GM12878 (cell line): ENCODE data around the gene WNT5A. TPM values are rescaled to one million over a fixed set of nuclear protein-coding genes. Genes with fewer than 3 reads are reported as not detected.

ENCODE experiments used
- ATF7 ChIP-seq: fragments of 450-650 bp; IDR thresholded peaks from 2 replicates; pipeline ENCODE4 v1.6.1; 2016; ENCODE audit warnings: low read depth, mild to moderate bottlenecking
- BACH1 ChIP-seq: fragments of 450-650 bp; IDR thresholded peaks from 2 replicates; pipeline ENCODE4 v1.6.1; 2017; ENCODE audit warnings: mild to moderate bottlenecking, borderline replicate concordance
- BCL11A ChIP-seq: IDR thresholded peaks from 2 replicates; pipeline ENCODE4 v1.6.1; 2011; ENCODE audit warnings: low read depth, low read length
- BCLAF1 ChIP-seq: fragments of 450-650 bp; IDR thresholded peaks from 2 replicates; pipeline ENCODE4 v1.6.1; 2017; ENCODE audit warnings: antibody characterized with exemption, mild to moderate bottlenecking, moderate library complexity
- CREB1 ChIP-seq: IDR thresholded peaks from 2 replicates; pipeline ENCODE4 v1.6.1; 2012; ENCODE audit warnings: low read depth, mild to moderate bottlenecking, inconsistent platforms
- HSF1 ChIP-seq: fragments of 150-350 bp; IDR thresholded peaks from 2 replicates; pipeline ENCODE4 v1.6.1; 2014; ENCODE audit warnings: mild to moderate bottlenecking, low read depth, low read length
- MAX ChIP-seq: IDR thresholded peaks from 2 replicates; pipeline ENCODE4 v1.6.1; 2012; ENCODE audit warnings: low read depth, low read length, improper control_type of control experiment
- NR2C2 ChIP-seq: IDR thresholded peaks from 2 replicates; pipeline ENCODE4 v1.6.1; 2011; ENCODE audit warnings: borderline replicate concordance, low read depth; ENCODE audit not compliant: control insufficient read depth, insufficient read length
- PKNOX1 ChIP-seq: fragments of 450-650 bp; IDR thresholded peaks from 2 replicates; pipeline ENCODE4 v1.6.1; 2016; ENCODE audit warnings: mild to moderate bottlenecking
- SMAD1 ChIP-seq: fragments of 450-650 bp; IDR thresholded peaks from 2 replicates; pipeline ENCODE4 v1.6.1; 2018; ENCODE audit warnings: mild to moderate bottlenecking, low read depth; ENCODE audit not compliant: partially characterized antibody
- SMARCA5 ChIP-seq: fragments of 450-650 bp; IDR thresholded peaks from 2 replicates; pipeline ENCODE4 v1.6.1; 2017; ENCODE audit warnings: mild to moderate bottlenecking
- STAT3 ChIP-seq: IDR thresholded peaks from 2 replicates; pipeline ENCODE4 v1.6.1; 2011; ENCODE audit warnings: low read depth, low read length, improper control_type of control experiment
- TARDBP ChIP-seq: IDR thresholded peaks from 2 replicates; pipeline ENCODE4 v1.6.1; 2016; ENCODE audit warnings: borderline replicate concordance
- ZBTB11 ChIP-seq: fragments of 450-650 bp; formaldehyde crosslinking; IDR thresholded peaks from 2 replicates; pipeline ENCODE4 v1.5.0; 2022; ENCODE audit warnings: mild to moderate bottlenecking, missing genetic modification characterization
- polyA plus RNA-seq, 11 experiments: library from polyadenylated mRNA; depleted of rRNA in 4 of 11; unstranded in 6 of 11; stranded (reverse) in 5 of 11; fragments of >200 nt; fragmentation: Nextera tagmentation in 4 of 11; fragmentation: Illumina TruSeq in 1 of 11; extraction: Ambion mirVana in 4 of 11; extraction: Trizol in 1 of 11; gene quantifications; 1 replicate in 1 of 11; 2 replicates in 10 of 11; pipeline versions ENCODE4 v1.2.1 to v1.2.3, GENCODE V29; 2011 to 2016; ENCODE audit warnings: inconsistent platforms in 2 of 11, missing spikeins in 2 of 11, low read depth in 1 of 11
- total RNA-seq, 4 experiments: library from RNA; depleted of rRNA in 3 of 4; stranded (reverse); fragments of >200 nt in 3 of 4; fragmentation: Illumina TruSeq in 1 of 4; extraction: Trizol in 1 of 4; gene quantifications; 2 replicates each; pipeline versions ENCODE4 v1.2.1 to v1.2.3, GENCODE V29; 2013 to 2021

The WNT5A gene
- total and polyA plus RNA-seq, 10 of the 15 experiments (the other 5 are each of a cell fraction or from before 2014, with no cell fraction given): 0.06 to 2.8 (median 0.39) TPM

- no peak for TF ChIP-seq BCLAF1
- TF ChIP-seq BCL11A: no peak
- no peak for TF ChIP-seq MAX
- TF ChIP-seq STAT3: no peak
- TF ChIP-seq ZBTB11: no peak
- TF ChIP-seq CREB1: no peak
- no peak for TF ChIP-seq SMARCA5
- no peak for TF ChIP-seq BACH1
- no peak for TF ChIP-seq SMAD1
- TF ChIP-seq HSF1: no peak
- no peak for TF ChIP-seq PKNOX1
- no peak for TF ChIP-seq TARDBP
- no peak for TF ChIP-seq ATF7
- TF ChIP-seq NR2C2: no peak
Observed at GRCh38 chr3:55518451-55518850, 31.3 kb upstream of the WNT5A start (continued).
